ENCODE data around the gene MYADM.

Gene MYADM

GRCh38 chr19:53844849-53845246, 22.8 kb upstream of the MYADM start:
- no peak overlapping the region for H3K4me2 ChIP-seq (ENCODE audit: low read length)
- H3K4me1 ChIP-seq (ENCODE audit: control insufficient read depth, low read length) = peaks cover 6% of the 10 kb centered on the region
- H3K9me3 ChIP-seq (ENCODE audit: control insufficient read depth, insufficient read depth, low read length) = no peaks in the 10 kb centered on the region
- no peak overlapping the region for H3K4me3 ChIP-seq (ENCODE audit: low read length)
- no peaks in the 10 kb centered on the region for H3K27me3 ChIP-seq (ENCODE audit: control insufficient read depth, low read length)
- no peaks in the 10 kb centered on the region for H3K36me3 ChIP-seq (ENCODE audit: control insufficient read depth, low read length)
- H3K9me2 ChIP-seq (replicated peaks; ENCODE audit: control insufficient read depth, low read length) = no peaks in the 10 kb centered on the region
- TF ChIP-seq EZH2phosphoT487 (IDR thresholded peaks at IDR 0.05; ENCODE audit: borderline replicate concordance, low read length) (no peak), CTCF (IDR thresholded peaks at IDR 0.05; ENCODE audit: low read depth, low read length, poor library complexity, severe bottlenecking) (no peak)
- no peaks in the 10 kb centered on the region for H4K20me1 ChIP-seq (ENCODE audit: control insufficient read depth, insufficient read depth, low read depth, low read length)
- H3K79me2 ChIP-seq (ENCODE audit: control insufficient read depth, low read length) = no peaks in the 10 kb centered on the region
- no peaks in the 10 kb centered on the region for H3F3A ChIP-seq (ENCODE audit: control insufficient read depth, insufficient read depth)
- no peak overlapping the region for H3K27ac ChIP-seq (ENCODE audit: low read depth, low read length)

GRCh38 chr19:53847555-53847954, 20.1 kb upstream of the MYADM start:
- H3K27me3 ChIP-seq (ENCODE audit: control insufficient read depth, low read length) = peaks cover 5% of the 10 kb centered on the region
- H3F3A ChIP-seq (ENCODE audit: control insufficient read depth, insufficient read depth) = no peaks in the 10 kb centered on the region
- H3K4me1 ChIP-seq (ENCODE audit: control insufficient read depth, low read length) = peaks cover 6% of the 10 kb centered on the region

GRCh38 chr19:53849237-53849676, 18.4 kb upstream of the MYADM start:
- no peak overlapping the region for H3K4me2 ChIP-seq (ENCODE audit: low read length)
- H3K27ac ChIP-seq (ENCODE audit: low read depth, low read length) = no peak overlapping the region

More at GRCh38 chr19:53847555-53847954, 20.1 kb upstream of the MYADM start:
- Histone ChIP-seq H3K4me3 (ENCODE audit: low read length) (no peak overlapping the region), H4K20me1 (ENCODE audit: control insufficient read depth, insufficient read depth, low read depth, low read length) (no peaks in the 10 kb centered on the region), H3K9me2 (replicated peaks; ENCODE audit: control insufficient read depth, low read length) (no peaks in the 10 kb centered on the region), H3K9me3 (ENCODE audit: control insufficient read depth, insufficient read depth, low read length) (no peaks in the 10 kb centered on the region), H3K79me2 (ENCODE audit: control insufficient read depth, low read length) (no peaks in the 10 kb centered on the region), H3K4me2 (ENCODE audit: low read length) (no peak overlapping the region), H3K27ac (ENCODE audit: low read depth, low read length) (no peak overlapping the region), H3K36me3 (ENCODE audit: control insufficient read depth, low read length) (no peaks in the 10 kb centered on the region)
- TF ChIP-seq CTCF (IDR thresholded peaks at IDR 0.05; ENCODE audit: low read depth, low read length, poor library complexity, severe bottlenecking) (no peak), EZH2phosphoT487 (IDR thresholded peaks at IDR 0.05; ENCODE audit: borderline replicate concordance, low read length) (no peak)

More at GRCh38 chr19:53849237-53849676, 18.4 kb upstream of the MYADM start:
- Histone ChIP-seq H3K79me2 (ENCODE audit: control insufficient read depth, low read length) (no peaks in the 10 kb centered on the region), H4K20me1 (ENCODE audit: control insufficient read depth, insufficient read depth, low read depth, low read length) (no peaks in the 10 kb centered on the region), H3K9me3 (ENCODE audit: control insufficient read depth, insufficient read depth, low read length) (no peaks in the 10 kb centered on the region), H3K4me3 (ENCODE audit: low read length) (no peak overlapping the region), H3F3A (ENCODE audit: control insufficient read depth, insufficient read depth) (no peaks in the 10 kb centered on the region), H3K4me1 (ENCODE audit: control insufficient read depth, low read length) (peaks cover 4% of the 10 kb centered on the region; the same call in 1 of the 2 replicates), H3K9me2 (replicated peaks; ENCODE audit: control insufficient read depth, low read length) (no peaks in the 10 kb centered on the region), H3K27me3 (ENCODE audit: control insufficient read depth, low read length) (peaks cover 5% of the 10 kb centered on the region), H3K36me3 (ENCODE audit: control insufficient read depth, low read length) (no peaks in the 10 kb centered on the region)
- no peak for TF ChIP-seq EZH2phosphoT487 (IDR thresholded peaks at IDR 0.05; ENCODE audit: borderline replicate concordance, low read length)
- TF ChIP-seq CTCF (IDR thresholded peaks at IDR 0.05; ENCODE audit: low read depth, low read length, poor library complexity, severe bottlenecking) = no peak
